GM19025 (cell line): ENCODE measurements around the gene ASPDH.
"Not testable (repeated sequence)": the region's sequence is repeated elsewhere in the genome, so short reads cannot be mapped to it uniquely, and the experiment has no call there.

Experiments used
- ATAC-seq: cut with Tn5 transposase; IDR thresholded peaks from one replicate; pipeline ENCODE4 v1.9.1; 2021; ENCODE audit warnings: mild to moderate bottlenecking, low read depth, moderate library complexity; ENCODE audit not compliant: unreplicated experiment

The ASPDH gene

GRCh38 chr19:50548191-50549058 is 34.7 kb upstream of the ASPDH start:
- ATAC-seq = no peak

- no peak for ATAC-seq
Observed at GRCh38 chr19:50547385-50548190, 33.9 kb upstream of the ASPDH start.

- no peak for ATAC-seq
Observed at GRCh38 chr19:50546527-50547221, 33.0 kb upstream of the ASPDH start.

GRCh38 chr19:50542943-50543342 is 29.2 kb upstream of the ASPDH start:
- no peak for ATAC-seq

- ATAC-seq = no peak
Observed at GRCh38 chr19:50537769-50538230, 24.1 kb upstream of the ASPDH start.

GRCh38 chr19:50537306-50537685 is 23.6 kb upstream of the ASPDH start:
- ATAC-seq = no peak

GRCh38 chr19:50536662-50537305 is 23.1 kb upstream of the ASPDH start:
- ATAC-seq = no peak

- no peak for ATAC-seq
Observed at GRCh38 chr19:50535672-50536187, 22.0 kb upstream of the ASPDH start.

- no peak for ATAC-seq
Observed at GRCh38 chr19:50534478-50534877, 20.8 kb upstream of the ASPDH start.

GRCh38 chr19:50532952-50533351 is 19.2 kb upstream of the ASPDH start:
- ATAC-seq = no peak

- ATAC-seq = no peak
Observed at GRCh38 chr19:50531171-50531612, 17.5 kb upstream of the ASPDH start.

- ATAC-seq = not testable (repeated sequence)
Observed at GRCh38 chr19:50528052-50528451, 14.3 kb upstream of the ASPDH start.

- ATAC-seq = no peak
Observed at GRCh38 chr19:50522881-50523280, 9.2 kb upstream of the ASPDH start.

- ATAC-seq = no peak
Observed at GRCh38 chr19:50520822-50521465, 7.2 kb upstream of the ASPDH start.

- no peak for ATAC-seq
Observed at GRCh38 chr19:50519006-50519575, 5.4 kb upstream of the ASPDH start.

GRCh38 chr19:50518091-50519005 is 4.6 kb upstream of the ASPDH start:
- no peak for ATAC-seq

GRCh38 chr19:50517704-50518075 is 4.0 kb upstream of the ASPDH start:
- no peak for ATAC-seq

GRCh38 chr19:50516964-50517703 is 3.4 kb upstream of the ASPDH start:
- ATAC-seq = no peak
